ENCODE data around the gene MPL.
A peak's percentile ranks its signal among the peaks of the same experiment; 100 is the strongest.

Gene MPL

GRCh38 chr1:43350976-43351375 is 13.4 kb downstream of the MPL start:
- no peak overlapping the region for H3K27ac Mint-ChIP-seq

GRCh38 chr1:43351421-43352350 is 14.1 kb downstream of the MPL start:
- no peaks in the 10 kb centered on the region for H3K36me3 Mint-ChIP-seq (ENCODE audit: low read depth)
- no peaks in the 10 kb centered on the region for H3K27me3 Mint-ChIP-seq
- no peaks in the 10 kb centered on the region for H3K9me3 Mint-ChIP-seq
- no peak for DNase-seq
- H3K4me1 Mint-ChIP-seq (ENCODE audit: low read depth), result peaks cover 10% of the 10 kb centered on the region
- no peak overlapping the region for H3K27ac Mint-ChIP-seq
- no peak overlapping the region for H3K4me3 Mint-ChIP-seq

More at GRCh38 chr1:43350976-43351375, 13.4 kb downstream of the MPL start:
- Mint-ChIP-seq H3K36me3 (ENCODE audit: low read depth) (no peaks in the 10 kb centered on the region), H3K9me3 (no peaks in the 10 kb centered on the region), H3K4me1 (ENCODE audit: low read depth) (peaks cover 10% of the 10 kb centered on the region), H3K4me3 (no peak overlapping the region), H3K27me3 (no peaks in the 10 kb centered on the region)
- no peak for DNase-seq

- no peak overlapping the region for H3K4me3 Mint-ChIP-seq
- no peak for DNase-seq
- peaks cover 10% of the 10 kb centered on the region for H3K4me1 Mint-ChIP-seq (ENCODE audit: low read depth)
- H3K27ac Mint-ChIP-seq, result no peak overlapping the region
- H3K27me3 Mint-ChIP-seq, result no peaks in the 10 kb centered on the region
- H3K36me3 Mint-ChIP-seq (ENCODE audit: low read depth), result no peaks in the 10 kb centered on the region
- no peaks in the 10 kb centered on the region for H3K9me3 Mint-ChIP-seq
Observed at GRCh38 chr1:43352351-43352705, 14.7 kb downstream of the MPL start.

- Mint-ChIP-seq H3K4me1 (ENCODE audit: low read depth) (peaks cover 12% of the 10 kb centered on the region), H3K27me3 (no peaks in the 10 kb centered on the region), H3K36me3 (ENCODE audit: low read depth) (peaks cover 2% of the 10 kb centered on the region), H3K27ac (no peak overlapping the region), H3K4me3 (no peak overlapping the region), H3K9me3 (no peaks in the 10 kb centered on the region)
- no peak for DNase-seq
Observed at GRCh38 chr1:43352881-43353280, 15.3 kb downstream of the MPL start.

- no peak overlapping the region for H3K4me3 Mint-ChIP-seq
- no peak for DNase-seq
- no peaks in the 10 kb centered on the region for H3K9me3 Mint-ChIP-seq
- H3K36me3 Mint-ChIP-seq (ENCODE audit: low read depth), result peaks cover 15% of the 10 kb centered on the region
- peaks cover 14% of the 10 kb centered on the region for H3K4me1 Mint-ChIP-seq (ENCODE audit: low read depth)
- no peaks in the 10 kb centered on the region for H3K27me3 Mint-ChIP-seq
- no peak overlapping the region for H3K27ac Mint-ChIP-seq
Observed at GRCh38 chr1:43354471-43354870, 16.9 kb downstream of the MPL start.

GRCh38 chr1:43354936-43355335 is 17.3 kb downstream of the MPL start:
- Mint-ChIP-seq H3K27ac (no peak overlapping the region), H3K4me1 (ENCODE audit: low read depth) (peaks cover 14% of the 10 kb centered on the region), H3K36me3 (ENCODE audit: low read depth) (peaks cover 20% of the 10 kb centered on the region), H3K27me3 (no peaks in the 10 kb centered on the region), H3K9me3 (no peaks in the 10 kb centered on the region), H3K4me3 (no peak overlapping the region)
- no peak for DNase-seq

- Mint-ChIP-seq H3K36me3 (ENCODE audit: low read depth) (peaks cover 43% of the 10 kb centered on the region), H3K27me3 (no peaks in the 10 kb centered on the region), H3K4me3 (peak overlapping the region; percentile 93), H3K9me3 (no peaks in the 10 kb centered on the region), H3K4me1 (ENCODE audit: low read depth) (peaks cover 36% of the 10 kb centered on the region), H3K27ac (no peak overlapping the region)
- DNase-seq, result no peak
Observed at GRCh38 chr1:43357251-43357650, 19.6 kb downstream of the MPL start.

- Mint-ChIP-seq H3K36me3 (ENCODE audit: low read depth) (peaks cover 53% of the 10 kb centered on the region), H3K4me1 (ENCODE audit: low read depth) (peaks cover 39% of the 10 kb centered on the region), H3K27me3 (no peaks in the 10 kb centered on the region), H3K9me3 (no peaks in the 10 kb centered on the region), H3K27ac (peak overlapping the region; percentile 94), H3K4me3 (peak overlapping the region; percentile 93)
- DNase-seq, result no peak
Observed at GRCh38 chr1:43358121-43358745, 20.6 kb downstream of the MPL start.

GRCh38 chr1:43358746-43359693 is 21.4 kb downstream of the MPL start, which contains the start of gene CDC20:
CDC20 (plus strand) TSS chr1:43358981; CDS start chr1:43359216, 235 bp downstream.
- H3K27ac Mint-ChIP-seq, result peak within 1 kb of the TSS; percentile 94
- peak; percentile 99 for DNase-seq
- peak within 1 kb of the TSS; percentile 93 for H3K4me3 Mint-ChIP-seq
- peaks cover 43% of the 10 kb centered on the region for H3K4me1 Mint-ChIP-seq (ENCODE audit: low read depth)
- no peaks in the 10 kb centered on the region for H3K9me3 Mint-ChIP-seq
- peaks cover 61% of the 10 kb centered on the region for H3K36me3 Mint-ChIP-seq (ENCODE audit: low read depth)
- H3K27me3 Mint-ChIP-seq, result no peaks in the 10 kb centered on the region

- Mint-ChIP-seq H3K4me3 (peak overlapping the region; percentile 93), H3K36me3 (ENCODE audit: low read depth) (peaks cover 68% of the 10 kb centered on the region), H3K27me3 (no peaks in the 10 kb centered on the region), H3K4me1 (ENCODE audit: low read depth) (peaks cover 43% of the 10 kb centered on the region), H3K27ac (peak overlapping the region; percentile 94), H3K9me3 (no peaks in the 10 kb centered on the region)
- DNase-seq, result no peak
Observed at GRCh38 chr1:43359696-43360095, 22.1 kb downstream of the MPL start.

GRCh38 chr1:43360616-43361015 is 23.0 kb downstream of the MPL start:
- DNase-seq, result no peak
- no peaks in the 10 kb centered on the region for H3K9me3 Mint-ChIP-seq
- peak overlapping the region; percentile 94 for H3K27ac Mint-ChIP-seq
- no peaks in the 10 kb centered on the region for H3K27me3 Mint-ChIP-seq
- H3K4me1 Mint-ChIP-seq (ENCODE audit: low read depth), result peaks cover 50% of the 10 kb centered on the region
- H3K36me3 Mint-ChIP-seq (ENCODE audit: low read depth), result peaks cover 77% of the 10 kb centered on the region
- H3K4me3 Mint-ChIP-seq, result peak overlapping the region; percentile 93

- Mint-ChIP-seq H3K36me3 (ENCODE audit: low read depth) (peaks cover 87% of the 10 kb centered on the region), H3K9me3 (no peaks in the 10 kb centered on the region), H3K27me3 (no peaks in the 10 kb centered on the region), H3K4me3 (no peak overlapping the region), H3K4me1 (ENCODE audit: low read depth) (peaks cover 55% of the 10 kb centered on the region), H3K27ac (peak overlapping the region; percentile 26)
- DNase-seq, result no peak
Observed at GRCh38 chr1:43363283-43363934, 25.8 kb downstream of the MPL start.

GRCh38 chr1:43363935-43364525 is 26.4 kb downstream of the MPL start:
- no peaks in the 10 kb centered on the region for H3K9me3 Mint-ChIP-seq
- H3K36me3 Mint-ChIP-seq (ENCODE audit: low read depth), result peaks cover 88% of the 10 kb centered on the region
- no peak overlapping the region for H3K4me3 Mint-ChIP-seq
- peaks cover 61% of the 10 kb centered on the region for H3K4me1 Mint-ChIP-seq (ENCODE audit: low read depth)
- no peaks in the 10 kb centered on the region for H3K27me3 Mint-ChIP-seq
- no peak for DNase-seq
- peak overlapping the region; percentile 94 for H3K27ac Mint-ChIP-seq
